ENCODE results near the gene BPIFA3.

DNA sequence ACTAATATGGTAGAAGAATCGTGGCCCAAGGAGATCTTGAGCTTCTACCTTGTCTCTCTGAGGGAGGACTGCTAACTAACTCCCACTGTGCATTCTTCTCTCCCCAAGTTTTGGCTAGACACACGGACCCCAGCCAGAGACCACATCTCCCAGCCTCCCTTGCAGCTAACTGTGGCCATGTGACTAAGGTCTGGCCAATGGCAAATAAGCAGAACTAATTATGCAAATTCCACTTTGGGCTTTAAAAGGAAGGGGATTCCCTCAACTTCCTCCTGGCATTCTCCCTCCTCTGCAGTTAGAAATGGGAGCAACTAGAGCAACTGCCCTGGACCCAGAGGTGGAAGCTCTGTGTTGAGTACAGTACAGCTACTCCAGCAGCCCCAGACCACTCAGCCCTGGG, 33.8 kb upstream of the BPIFA3 start:
- TF ChIP-seq, protein P1, sequence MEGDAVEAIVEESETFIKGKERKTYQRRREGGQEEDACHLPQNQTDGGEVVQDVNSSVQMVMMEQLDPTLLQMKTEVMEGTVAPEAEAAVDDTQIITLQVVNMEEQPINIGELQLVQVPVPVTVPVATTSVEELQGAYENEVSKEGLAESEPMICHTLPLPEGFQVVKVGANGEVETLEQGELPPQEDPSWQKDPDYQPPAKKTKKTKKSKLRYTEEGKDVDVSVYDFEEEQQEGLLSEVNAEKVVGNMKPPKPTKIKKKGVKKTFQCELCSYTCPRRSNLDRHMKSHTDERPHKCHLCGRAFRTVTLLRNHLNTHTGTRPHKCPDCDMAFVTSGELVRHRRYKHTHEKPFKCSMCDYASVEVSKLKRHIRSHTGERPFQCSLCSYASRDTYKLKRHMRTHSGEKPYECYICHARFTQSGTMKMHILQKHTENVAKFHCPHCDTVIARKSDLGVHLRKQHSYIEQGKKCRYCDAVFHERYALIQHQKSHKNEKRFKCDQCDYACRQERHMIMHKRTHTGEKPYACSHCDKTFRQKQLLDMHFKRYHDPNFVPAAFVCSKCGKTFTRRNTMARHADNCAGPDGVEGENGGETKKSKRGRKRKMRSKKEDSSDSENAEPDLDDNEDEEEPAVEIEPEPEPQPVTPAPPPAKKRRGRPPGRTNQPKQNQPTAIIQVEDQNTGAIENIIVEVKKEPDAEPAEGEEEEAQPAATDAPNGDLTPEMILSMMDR (conservative IDR thresholded peaks at IDR 0.05; ENCODE audit: low read length): no peak
- TF ChIP-seq EZH2phosphoT487 (IDR thresholded peaks at IDR 0.05; ENCODE audit: borderline replicate concordance): no peak

Data from Loucy (cell line).